ENCODE results near the gene MDC1. TPM values are rescaled to one million over a fixed set of nuclear protein-coding genes. Genes with fewer than 3 reads are reported as not detected.
A peak's percentile ranks its signal among the peaks of the same experiment; 100 is the strongest.

The MDC1 gene
- total and polyA plus RNA-seq, 2 of the 13 experiments (the other 11 are each of a cell fraction or from before 2014, with no cell fraction given): 8.4 to 14.0 TPM

- 0 out of 2 replicates have a peak, but pooled peaks have one; percentile 61 for TF ChIP-seq CREBL2 (CRISPR knock-in tag; IDR thresholded peaks at IDR 0.05; ENCODE audit: borderline replicate concordance)
- TF ChIP-seq IRF2 (CRISPR knock-in tag; IDR thresholded peaks at IDR 0.05): peak; percentile 94
- TF ChIP-seq NFE2L2 (IDR thresholded peaks at IDR 0.05; ENCODE audit: low read length): no peak
- TF ChIP-seq ZNF768 (CRISPR knock-in tag; IDR thresholded peaks at IDR 0.05): peak; percentile 82; the same call in 1 of the 2 replicates
- TF ChIP-seq SMAD3 (CRISPR knock-in tag; IDR thresholded peaks at IDR 0.05): peak; percentile 98
- peak; percentile 90 for TF ChIP-seq ZNF567 (CRISPR knock-in tag; IDR thresholded peaks at IDR 0.05; ENCODE audit: borderline replicate concordance)
- no peak for TF ChIP-seq SP140L (CRISPR knock-in tag; IDR thresholded peaks at IDR 0.05; ENCODE audit: borderline replicate concordance)
- peak; percentile 87 for TF ChIP-seq ZSCAN29 (CRISPR knock-in tag; conservative IDR thresholded peaks at IDR 0.05)
- peak; percentile 89 for TF ChIP-seq ISL2 (CRISPR knock-in tag; IDR thresholded peaks at IDR 0.05)
- TF ChIP-seq BRF2 (CRISPR knock-in tag; IDR thresholded peaks at IDR 0.05): no peak; the same call in 1 of the 2 replicates
- TF ChIP-seq ZNF746 (CRISPR knock-in tag; IDR thresholded peaks at IDR 0.05): no peak
- TF ChIP-seq ZNF30 (CRISPR knock-in tag; IDR thresholded peaks at IDR 0.05): no peak
- TF ChIP-seq THYN1 (CRISPR knock-in tag; IDR thresholded peaks at IDR 0.05; ENCODE audit: borderline replicate concordance, low read depth): no peak
- 0 out of 2 replicates have a peak, but pooled peaks have one; percentile 60 for TF ChIP-seq HOXD1 (CRISPR knock-in tag; IDR thresholded peaks at IDR 0.05)
- no peak for TF ChIP-seq FIP1L1 (IDR thresholded peaks at IDR 0.05; ENCODE audit: borderline replicate concordance, insufficient read depth, low read depth, low read length)
- peak; percentile 86; the same call in 1 of the 2 replicates for TF ChIP-seq ZNF142 (CRISPR knock-in tag; IDR thresholded peaks at IDR 0.05)
- TF ChIP-seq ZNF337 (CRISPR knock-in tag; IDR thresholded peaks at IDR 0.05; ENCODE audit: borderline replicate concordance, low read depth): 0 out of 2 replicates have a peak, but pooled peaks have one; percentile 55
- TF ChIP-seq ZNF781 (CRISPR knock-in tag; IDR thresholded peaks at IDR 0.05; ENCODE audit: borderline replicate concordance, not compliant biosample characterization): peak; percentile 69
- TF ChIP-seq ARNT2 (CRISPR knock-in tag; IDR thresholded peaks at IDR 0.05; ENCODE audit: low read depth): no peak; the same call in 1 of the 2 replicates
- TF ChIP-seq ZNF552 (CRISPR knock-in tag; IDR thresholded peaks at IDR 0.05; ENCODE audit: borderline replicate concordance): no peak; the same call in 1 of the 2 replicates
- no peak for TF ChIP-seq NFE2 (CRISPR knock-in tag; IDR thresholded peaks at IDR 0.05)
- no peak; the same call in 1 of the 2 replicates for TF ChIP-seq ZNF335 (CRISPR knock-in tag; IDR thresholded peaks at IDR 0.05)
- no peak for TF ChIP-seq SRSF4 (IDR thresholded peaks at IDR 0.05; ENCODE audit: low read depth, low read length, poor library complexity, severe bottlenecking)
These were observed 44.4 kb downstream of the MDC1 start, which contains the start of gene DHX16 (continued) for GRCh38 chr6:30672445-30673253.

Measured in HepG2 (cell line).